NCI-H1105 (cell line): ENCODE results near the gene PIGZ.
A peak's percentile ranks its signal among the peaks of the same experiment; 100 is the strongest.

Experiments used
- DNase-seq: peaks from one replicate; lab custom pipeline; 2025; lab: John Stamatoyannopoulos, UW

Gene PIGZ

DNA sequence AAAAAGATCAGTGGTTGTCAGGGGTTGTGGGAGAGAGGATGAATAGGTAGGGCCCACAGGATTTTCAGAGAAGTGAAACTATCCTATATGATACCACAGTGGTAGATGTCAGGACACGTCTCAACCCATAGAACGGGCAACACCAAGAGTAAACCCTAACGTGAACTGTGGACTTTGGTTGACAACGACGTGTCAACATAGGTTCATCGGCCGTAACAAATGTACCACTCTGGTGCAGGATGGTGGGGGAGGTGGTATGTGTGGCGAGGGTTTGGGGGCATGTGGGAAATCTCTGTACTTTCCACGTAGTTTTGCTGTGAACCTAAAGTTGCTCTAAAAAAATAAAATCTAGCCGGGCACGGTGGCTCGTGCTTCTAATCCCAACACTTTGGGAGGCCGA is 13.0 kb upstream of the PIGZ start:
- DNase-seq = no peak

GRCh38 chr3:196979545-196979944 is 10.9 kb upstream of the PIGZ start:
- DNase-seq = no peak

DNA sequence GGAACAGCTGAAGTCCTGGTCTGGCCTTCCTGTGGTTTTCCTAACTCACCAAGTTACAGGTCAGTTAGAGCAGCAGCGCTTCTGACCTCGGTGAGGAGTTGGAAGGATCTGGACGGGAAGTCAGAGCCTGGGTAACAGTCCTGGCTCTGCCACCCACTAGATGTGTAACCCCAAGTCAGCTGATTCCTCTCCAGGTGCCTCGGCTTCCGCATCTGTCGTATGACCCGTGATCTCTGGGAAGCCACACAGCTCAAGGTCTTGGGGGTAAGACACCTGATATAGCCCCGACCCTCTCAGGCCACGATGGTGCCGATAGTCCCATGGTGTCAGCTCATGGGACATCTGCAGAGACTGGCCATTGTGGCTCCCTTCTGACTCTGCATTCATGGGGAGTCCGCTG is 8.3 kb upstream of the PIGZ start:
- no peak for DNase-seq

- no peak for DNase-seq
These were observed 6.7 kb upstream of the PIGZ start for GRCh38 chr3:196975349-196975748.

DNA sequence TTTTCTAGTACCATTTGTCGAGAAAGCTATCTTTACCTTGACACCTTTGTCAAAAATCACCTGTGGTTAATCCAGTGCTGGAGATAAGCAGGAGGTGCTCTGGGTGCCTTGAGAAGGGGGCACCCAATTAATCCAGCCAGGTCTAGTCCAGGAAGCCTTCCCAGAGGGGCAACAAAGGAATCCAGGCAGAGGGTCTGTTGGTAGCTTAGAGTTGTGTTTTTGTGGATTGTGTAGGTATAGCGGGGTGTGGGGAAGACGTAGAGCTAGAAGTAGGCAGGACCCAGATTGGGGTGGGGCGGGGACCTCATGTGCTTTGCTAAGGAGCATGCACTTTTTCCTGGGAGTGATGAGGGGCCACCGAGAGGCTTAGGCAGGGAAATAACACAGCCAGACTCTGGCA is 6.0 kb upstream of the PIGZ start:
- no peak for DNase-seq

- no peak for DNase-seq
These were observed 2.6 kb upstream of the PIGZ start for GRCh38 chr3:196971094-196971698.

GRCh38 chr3:196970547-196971093 is 2.0 kb upstream of the PIGZ start:
- DNase-seq = no peak

DNA sequence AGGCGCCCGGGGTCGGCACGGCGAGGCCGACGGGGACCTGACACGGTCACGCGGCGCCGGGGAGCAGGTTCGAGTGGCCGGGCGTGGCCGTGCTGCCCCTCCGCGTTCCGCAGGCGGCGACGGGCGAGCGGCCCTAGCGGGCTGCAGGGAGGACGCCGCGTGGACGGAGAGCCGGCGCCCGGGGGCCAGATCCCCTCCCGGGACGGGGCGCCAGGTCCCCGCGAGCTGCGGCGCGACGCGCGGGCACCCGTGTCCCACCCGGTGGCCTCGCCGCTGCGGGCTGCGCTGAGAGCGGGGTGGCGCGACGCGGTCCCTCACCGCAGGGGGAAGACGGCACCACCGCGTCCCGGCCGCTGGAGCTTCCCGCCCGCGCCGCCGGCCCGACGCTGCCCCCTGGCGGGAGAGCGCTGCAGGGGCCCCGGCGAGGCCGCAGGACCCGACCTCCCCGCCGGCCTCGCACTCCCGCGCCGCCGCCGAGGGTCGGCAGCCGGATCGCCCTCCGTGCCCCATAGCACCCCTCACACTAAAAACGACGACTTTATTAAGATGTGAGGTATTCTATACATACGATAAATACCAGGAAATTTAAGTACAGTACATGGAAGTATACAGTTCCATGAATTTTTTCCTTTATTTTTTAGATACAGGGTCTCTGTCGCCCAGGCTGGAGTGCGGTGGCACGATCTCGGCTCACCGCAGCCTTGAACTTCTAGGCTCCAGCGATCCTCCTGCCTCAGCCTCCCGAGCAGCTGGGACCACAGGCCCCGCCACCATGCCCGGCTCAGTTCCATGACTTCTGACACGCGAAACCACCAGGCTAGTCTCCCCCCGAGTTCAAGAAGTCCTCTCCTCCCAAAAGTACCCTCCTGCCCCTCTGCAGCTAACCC is 1.3 kb upstream of the PIGZ start:
- peak; percentile 48 for DNase-seq

DNA sequence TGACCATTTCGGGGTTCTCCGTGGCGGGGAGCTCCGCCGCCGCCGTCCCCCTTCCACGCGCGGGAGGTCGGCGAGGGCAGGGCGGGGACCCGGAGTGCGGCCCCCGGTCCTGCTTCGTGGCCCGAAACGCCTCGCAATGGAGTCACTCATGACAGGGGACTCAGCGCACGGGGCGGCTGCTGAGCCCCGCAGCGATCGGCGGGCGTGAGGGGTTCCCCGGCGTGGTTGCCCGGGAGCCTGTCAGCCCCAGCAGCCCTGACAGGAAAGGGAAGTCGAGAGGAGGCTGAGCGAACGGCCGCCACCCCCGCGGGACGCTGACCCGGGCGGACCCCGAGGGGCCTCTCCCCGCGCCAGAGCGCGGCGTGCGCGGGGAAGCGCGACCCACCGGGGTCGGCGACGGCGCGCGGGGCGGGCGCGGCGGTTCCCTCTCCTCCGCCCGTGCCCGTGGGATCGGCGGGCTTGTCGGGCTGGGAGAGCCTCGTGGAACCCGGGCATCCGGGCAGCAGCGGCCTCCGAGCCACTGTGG is 564 bp upstream of the PIGZ start:
- no peak for DNase-seq

DNA sequence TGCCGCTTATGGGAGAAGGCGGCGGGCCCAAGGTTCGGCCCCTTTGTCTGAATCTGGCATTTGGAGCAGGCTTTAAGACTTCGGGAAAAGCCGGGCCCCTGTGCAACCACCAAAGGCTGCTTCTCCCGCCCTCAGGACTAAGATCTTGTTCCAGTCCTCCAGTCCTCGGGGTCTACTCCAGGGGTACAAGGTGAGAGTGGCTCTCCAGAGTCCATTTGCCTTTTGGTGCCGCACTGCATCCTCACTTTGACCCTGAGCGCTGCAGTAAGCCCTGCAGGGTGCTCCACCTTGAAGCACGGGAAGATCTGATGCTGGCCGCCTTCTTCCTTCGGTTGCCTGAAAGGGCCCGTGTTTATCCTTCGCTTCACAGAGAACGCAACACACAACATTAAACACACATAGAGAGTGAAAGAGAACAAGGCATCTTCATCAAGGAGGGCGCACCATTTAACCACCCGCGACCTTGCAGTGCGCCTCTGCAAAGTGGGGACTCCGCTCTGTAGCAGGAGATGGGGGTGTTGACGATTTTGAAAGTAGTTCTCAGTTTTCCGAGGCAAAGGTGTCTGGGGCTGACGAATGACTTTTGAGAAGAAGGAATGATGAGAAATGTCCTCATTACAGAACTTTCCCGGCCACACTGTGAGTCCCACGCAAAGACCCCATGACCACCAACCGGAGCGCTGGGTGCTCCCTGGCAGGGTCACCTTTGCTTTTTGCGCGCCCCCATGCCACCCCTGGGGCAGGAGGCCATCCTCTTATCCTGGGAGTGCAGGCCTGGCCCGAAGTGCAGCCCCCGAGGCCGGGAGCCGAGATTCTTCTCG is 1.0 kb downstream of the PIGZ start:
- no peak for DNase-seq

GRCh38 chr3:196966526-196967401 is 1.9 kb downstream of the PIGZ start:
- DNase-seq = no peak

DNA sequence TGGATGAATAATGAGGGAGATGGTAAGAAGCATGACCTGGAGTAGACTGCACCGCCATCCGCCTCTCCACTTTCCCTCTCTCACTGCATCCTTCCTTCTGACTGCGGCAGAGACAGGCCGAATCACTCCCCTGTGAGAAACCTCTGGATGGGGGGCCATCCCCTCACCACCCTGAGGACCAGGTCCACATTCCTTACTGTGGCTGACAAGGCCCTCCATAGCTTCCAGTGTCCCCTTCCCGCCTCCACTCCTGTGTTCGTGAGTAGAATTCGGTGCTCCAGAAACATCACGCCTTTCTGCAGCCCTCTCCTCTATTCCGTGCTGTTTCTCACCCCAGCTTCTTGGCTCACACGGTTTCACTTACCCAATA is 2.8 kb downstream of the PIGZ start:
- DNase-seq = no peak

GRCh38 chr3:196965112-196965803 is 3.4 kb downstream of the PIGZ start:
- no peak for DNase-seq

GRCh38 chr3:196963631-196963953 is 5.0 kb downstream of the PIGZ start:
- DNase-seq = no peak

DNA sequence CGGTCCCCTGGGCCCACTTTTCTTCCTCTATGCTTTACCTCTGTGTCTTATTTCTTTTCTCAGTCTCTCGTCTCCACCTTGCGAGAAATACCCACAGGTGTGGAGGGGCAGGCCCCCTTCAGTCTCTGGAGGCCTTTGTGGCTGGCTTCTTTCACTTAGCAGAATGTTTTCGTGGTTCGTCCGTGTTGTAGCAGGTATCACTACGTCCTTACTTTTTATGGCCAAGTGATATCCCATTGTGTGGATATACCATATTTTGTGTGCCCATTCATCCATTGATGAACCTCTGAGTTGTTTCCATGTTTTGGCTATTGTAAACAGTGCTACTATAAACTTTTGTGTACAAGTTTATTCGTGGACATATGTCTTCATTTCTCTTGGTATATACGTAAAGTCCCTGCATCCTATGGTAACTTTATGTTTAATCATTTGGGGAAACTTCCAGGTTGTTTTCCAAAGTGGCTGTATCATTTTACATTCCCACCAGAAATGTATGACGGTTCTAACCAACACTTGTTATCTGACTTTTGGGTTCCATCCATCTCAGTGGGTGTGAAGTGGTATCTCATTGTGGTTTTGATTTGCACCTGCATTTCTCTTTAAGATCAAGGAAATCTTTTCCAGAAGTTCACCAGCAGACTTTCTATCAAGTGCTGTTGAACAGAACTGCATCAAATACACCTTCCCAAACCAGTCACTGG is 5.6 kb downstream of the PIGZ start:
- no peak for DNase-seq

DNA sequence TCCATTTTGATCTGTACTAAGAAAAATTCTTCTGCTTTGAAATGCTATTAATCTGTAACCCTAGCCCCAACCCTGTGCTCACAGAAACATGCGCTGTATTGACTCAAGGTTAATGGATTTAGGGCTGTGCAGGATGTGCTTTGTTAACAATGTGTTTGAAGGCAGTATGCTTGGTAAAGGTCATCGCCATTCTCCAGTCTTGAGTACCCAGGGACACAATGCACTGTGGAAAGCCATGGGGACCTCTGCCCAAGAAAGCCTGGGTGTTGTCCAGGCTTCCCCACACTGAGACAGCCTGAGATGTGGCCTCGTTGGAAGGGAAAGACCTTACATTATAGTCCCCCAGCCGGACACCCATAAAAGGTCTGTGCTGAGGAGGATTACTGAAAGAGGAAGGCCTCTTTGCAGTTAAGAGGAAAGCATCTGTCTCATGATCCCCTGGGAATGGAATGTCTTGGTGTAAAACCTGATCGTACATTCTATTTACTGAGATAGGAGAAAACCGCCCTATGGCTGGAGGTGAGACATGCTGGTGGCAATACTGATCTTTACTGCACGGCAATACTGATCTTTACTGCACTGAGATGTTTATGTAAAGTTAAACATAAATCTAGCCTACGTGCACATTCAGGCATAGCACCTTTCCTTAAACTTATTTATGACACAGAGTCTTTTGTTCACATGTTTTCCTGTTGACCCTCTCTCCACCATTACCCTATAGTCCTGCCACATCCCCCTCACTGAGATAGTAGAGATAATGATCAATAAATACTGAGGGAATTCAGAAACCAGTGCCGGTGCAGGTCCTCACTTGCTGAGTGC is 6.3 kb downstream of the PIGZ start:
- no peak for DNase-seq

DNA sequence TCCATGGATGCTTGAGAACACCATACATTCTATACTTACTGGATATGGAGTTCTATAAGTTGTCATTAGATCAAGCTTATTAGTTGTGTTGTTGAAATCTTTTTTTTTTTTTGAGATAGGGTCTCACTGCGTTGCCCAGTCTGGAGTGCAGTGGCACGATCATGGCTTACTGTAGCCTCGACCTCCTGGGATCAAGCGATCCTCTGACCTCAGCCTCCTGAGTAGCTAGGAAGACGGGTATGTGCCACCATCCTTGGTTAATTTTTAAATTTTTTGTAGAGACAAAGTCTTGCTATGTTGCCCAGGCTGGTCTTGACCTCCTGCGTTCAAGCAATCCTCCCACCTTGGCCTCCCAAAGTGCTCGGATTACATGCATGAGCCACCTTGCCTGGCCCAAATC is 13.8 kb downstream of the PIGZ start:
- DNase-seq = no peak

- no peak for DNase-seq
These were observed 17.3 kb downstream of the PIGZ start for GRCh38 chr3:196951371-196951770.

GRCh38 chr3:196949750-196950149 is 18.9 kb downstream of the PIGZ start:
- no peak for DNase-seq

DNA sequence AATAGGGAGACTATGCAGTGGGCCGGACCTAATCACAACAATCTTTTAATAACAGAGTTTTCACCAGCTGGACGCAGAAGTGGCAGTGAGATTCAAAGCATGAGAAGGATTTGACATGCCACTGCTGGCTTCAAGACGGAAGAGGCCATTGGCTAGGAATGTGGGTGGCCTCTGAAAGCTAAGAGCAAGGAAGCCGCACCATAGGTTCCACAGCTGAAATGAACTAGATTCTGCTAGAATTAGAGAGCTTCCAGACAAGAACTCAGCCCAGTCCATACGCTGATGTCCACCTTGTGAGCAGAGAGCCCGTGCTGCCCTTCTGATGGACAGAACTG is 19.4 kb downstream of the PIGZ start:
- no peak for DNase-seq
